DND-41 (cell line): ENCODE results near the gene CYP4V2.

ENCODE experiments used
- CTCF ChIP-seq: IDR thresholded peaks from 2 replicates; pipeline ENCODE4 v1.5.1; 2012; ENCODE audit warnings: borderline replicate concordance, low read length, moderate library complexity, mild to moderate bottlenecking; ENCODE audit not compliant: poor library complexity, severe bottlenecking; ENCODE audit errors: extremely low read depth
- EZH2 ChIP-seq: IDR thresholded peaks from 3 replicates; pipeline ENCODE4 v1.6.1; 2012; ENCODE audit warnings: borderline replicate concordance, low read depth, mild to moderate bottlenecking, moderate library complexity, low read length, inconsistent platforms; ENCODE audit not compliant: severe bottlenecking

GRCh38 chr4:186196063-186196462 lies 4.7 kb downstream of the CYP4V2 start:
- TF ChIP-seq EZH2 (no peak), CTCF (no peak)
